NT2/D1 (cell line): ENCODE data around the gene BMAL1.

ENCODE experiments used
- DNase-seq: peaks from one replicate; pipeline ENCODE4 v3.0.0-alpha.2; 2011; ENCODE audit warnings: low read depth, low spot score
- H3K27me3 ChIP-seq: 2 replicates; pipeline ENCODE4 v1.6.0; 2011; ENCODE audit warnings: mild to moderate bottlenecking; ENCODE audit not compliant: insufficient read length, insufficient read depth
- H3K36me3 ChIP-seq: 2 replicates; pipeline ENCODE4 v1.6.1; 2011; ENCODE audit warnings: mild to moderate bottlenecking, low read length, mixed read lengths; ENCODE audit not compliant: insufficient read depth, insufficient read length
- H3K4me1 ChIP-seq: 2 replicates; pipeline ENCODE4 v1.5.1; 2011; ENCODE audit not compliant: insufficient read depth, insufficient read length
- H3K4me3 ChIP-seq: 2 replicates; pipeline ENCODE4 v1.5.1; 2011; ENCODE audit warnings: low read depth; ENCODE audit not compliant: insufficient read length
- H3K9ac ChIP-seq: 2 replicates; pipeline ENCODE4 v1.6.0; 2011; ENCODE audit warnings: low read depth; ENCODE audit not compliant: insufficient read length
- H3K9me3 ChIP-seq: 2 replicates; pipeline ENCODE4 v1.5.1; 2011; ENCODE audit warnings: mild to moderate bottlenecking, low read length; ENCODE audit not compliant: insufficient read depth
- SUZ12 ChIP-seq: IDR thresholded peaks from 2 replicates; pipeline ENCODE4 v1.6.1; 2011; ENCODE audit not compliant: insufficient read length, insufficient read depth; ENCODE audit errors: extremely low read depth
- YY1 ChIP-seq: IDR thresholded peaks from 2 replicates; pipeline ENCODE4 v1.6.1; 2011; ENCODE audit not compliant: insufficient read length, insufficient read depth
- ZNF274 ChIP-seq: IDR thresholded peaks from 2 replicates; pipeline ENCODE4 v1.6.1; 2011; ENCODE audit warnings: mild to moderate bottlenecking, low read depth, low read length

Gene BMAL1

GRCh38 chr11:13355191-13355590, 77.6 kb downstream of the BMAL1 start:
- no peaks in the 10 kb centered on the region for H3K9me3 ChIP-seq
- no peak overlapping the region for H3K4me3 ChIP-seq
- no peaks in the 10 kb centered on the region for H3K27me3 ChIP-seq
- TF ChIP-seq YY1 (no peak), ZNF274 (no peak), SUZ12 (no peak)
- H3K9ac ChIP-seq, result no peak overlapping the region
- H3K4me1 ChIP-seq, result no peaks in the 10 kb centered on the region
- peaks cover 17% of the 10 kb centered on the region for H3K36me3 ChIP-seq
- no peak for DNase-seq

GRCh38 chr11:13357232-13357631, 79.6 kb downstream of the BMAL1 start:
- H3K4me1 ChIP-seq, result no peaks in the 10 kb centered on the region
- peaks cover 4% of the 10 kb centered on the region for H3K27me3 ChIP-seq
- no peak for DNase-seq
- TF ChIP-seq SUZ12 (no peak), YY1 (no peak), ZNF274 (no peak)
- no peaks in the 10 kb centered on the region for H3K9me3 ChIP-seq
- H3K4me3 ChIP-seq, result no peak overlapping the region
- H3K9ac ChIP-seq, result no peak overlapping the region
- H3K36me3 ChIP-seq, result peaks cover 23% of the 10 kb centered on the region

- TF ChIP-seq YY1, result no peak
- no peak for TF ChIP-seq ZNF274
- no peak for TF ChIP-seq SUZ12
- H3K36me3 ChIP-seq, result peaks cover 27% of the 10 kb centered on the region
Measured at GRCh38 chr11:13358596-13359270, 81.1 kb downstream of the BMAL1 start.

GRCh38 chr11:13362596-13363109, 85.1 kb downstream of the BMAL1 start:
- H3K27me3 ChIP-seq, result peaks cover 6% of the 10 kb centered on the region
- H3K9ac ChIP-seq, result no peak overlapping the region
- no peaks in the 10 kb centered on the region for H3K9me3 ChIP-seq
- TF ChIP-seq SUZ12 (no peak), YY1 (no peak), ZNF274 (no peak)
- no peak overlapping the region for H3K4me3 ChIP-seq
- peaks cover 28% of the 10 kb centered on the region for H3K36me3 ChIP-seq
- DNase-seq, result no peak
- no peaks in the 10 kb centered on the region for H3K4me1 ChIP-seq

More at GRCh38 chr11:13358596-13359270, 81.1 kb downstream of the BMAL1 start:
- no peak overlapping the region for H3K9ac ChIP-seq
- H3K27me3 ChIP-seq, result peaks cover 6% of the 10 kb centered on the region
- no peaks in the 10 kb centered on the region for H3K4me1 ChIP-seq
- no peaks in the 10 kb centered on the region for H3K9me3 ChIP-seq
- DNase-seq, result no peak
- no peak overlapping the region for H3K4me3 ChIP-seq

GRCh38 chr11:13364388-13364787, 86.8 kb downstream of the BMAL1 start:
- Histone ChIP-seq H3K4me1 (no peaks in the 10 kb centered on the region), H3K4me3 (no peak overlapping the region), H3K9me3 (no peaks in the 10 kb centered on the region), H3K9ac (no peak overlapping the region), H3K36me3 (peaks cover 26% of the 10 kb centered on the region), H3K27me3 (peaks cover 6% of the 10 kb centered on the region)
- DNase-seq, result no peak
- no peak for TF ChIP-seq SUZ12
- no peak for TF ChIP-seq YY1
- TF ChIP-seq ZNF274, result no peak

- peaks cover 24% of the 10 kb centered on the region for H3K36me3 ChIP-seq
- H3K9ac ChIP-seq, result no peak overlapping the region
- no peak for DNase-seq
- peaks cover 6% of the 10 kb centered on the region for H3K27me3 ChIP-seq
- H3K4me3 ChIP-seq, result no peak overlapping the region
- H3K4me1 ChIP-seq, result no peaks in the 10 kb centered on the region
- H3K9me3 ChIP-seq, result no peaks in the 10 kb centered on the region
- TF ChIP-seq YY1 (no peak), ZNF274 (no peak), SUZ12 (no peak)
Measured at GRCh38 chr11:13366266-13367026, 88.9 kb downstream of the BMAL1 start.

- TF ChIP-seq ZNF274 (no peak), YY1 (no peak), SUZ12 (no peak)
- H3K4me1 ChIP-seq, result no peaks in the 10 kb centered on the region
- no peaks in the 10 kb centered on the region for H3K9me3 ChIP-seq
- DNase-seq, result no peak
- H3K9ac ChIP-seq, result no peak overlapping the region
- H3K36me3 ChIP-seq, result peaks cover 25% of the 10 kb centered on the region
- H3K27me3 ChIP-seq, result peaks cover 2% of the 10 kb centered on the region
- no peak overlapping the region for H3K4me3 ChIP-seq
Measured at GRCh38 chr11:13367115-13367514, 89.5 kb downstream of the BMAL1 start.
